HepG2 (cell line): ENCODE measurements around the gene SRI. TPM values are rescaled to one million over a fixed set of nuclear protein-coding genes. Genes with fewer than 3 reads are reported as not detected.

Experiments used
- ATAC-seq: fragments of 200-7000 bp; cut with Tn5 transposase; 3 replicates; pipeline ENCODE4 v1.9.1; 2020; ENCODE audit warnings: mild to moderate bottlenecking, moderate library complexity
- BruUV-seq: library from RNA; stranded (reverse); fragments of 400-500 nt; replicated peaks from 2 replicates; lab custom pipeline; 2021; lab: Mats Ljungman, UMichigan
- CTCF ChIA-PET: fragments of 300-600 bp; formaldehyde crosslinking; extraction: SDS; loops from one replicate; lab custom pipeline; 2021; ENCODE audit warnings: low total read pairs, inconsistent platforms, low intra/inter-chr PET ratio; lab: Yijun Ruan, JAX
- POLR2A ChIA-PET: fragments of 350-600 bp; sonication (Branson Sonifier 250); formaldehyde crosslinking; loops from one replicate; lab custom pipeline; 2020; ENCODE audit warnings: antibody characterized with exemption, inconsistent platforms; lab: Yijun Ruan, JAX
- DNase-seq: peaks from one replicate; pipeline ENCODE4 v3.0.0-alpha.2; 2015; ENCODE audit warnings: low spot score
- FAIRE-seq: peaks from 3 replicates; lab custom pipeline; 2011; peaks lifted over from hg19 to GRCh38; lab: Jason Lieb, UNC
- H2AFZ ChIP-seq: one replicate; pipeline ENCODE4 v1.6.1; 2011; ENCODE audit warnings: low read length, inconsistent platforms
- H3K27ac ChIP-seq: fragments of 300-600 bp; 3 replicates; pipeline ENCODE4 v1.8.0; 2011; ENCODE audit warnings: mixed run types, mild to moderate bottlenecking, mixed read lengths, low read length, inconsistent platforms; ENCODE audit not compliant: insufficient read depth; ENCODE audit errors: extremely low read length
- H3K27me3 ChIP-seq, 2 experiments: fragments of 200-600 bp in 1 of 2; 2 replicates in 1 of 2; 3 replicates in 1 of 2; pipeline versions ENCODE4 v1.6.0 to v1.8.0; 2011; ENCODE audit warnings: low read length in 2 of 2, mild to moderate bottlenecking in 2 of 2, moderate library complexity in 2 of 2, inconsistent platforms in 1 of 2; ENCODE audit not compliant: insufficient read depth in 2 of 2, control insufficient read depth in 1 of 2
- H3K36me3 ChIP-seq, 2 experiments: fragments of 200-600 bp in 1 of 2; replicated peaks in 1 of 2; 2 replicates in 1 of 2; 3 replicates in 1 of 2; pipeline versions ENCODE4 v1.5.1 to v1.8.0; 2011; ENCODE audit warnings: low read length in 2 of 2, inconsistent platforms in 1 of 2; ENCODE audit not compliant: insufficient read depth in 2 of 2, control insufficient read depth in 1 of 2
- H3K4me1 ChIP-seq: 2 replicates; pipeline ENCODE4 v1.5.1; 2012; ENCODE audit warnings: low read length, inconsistent platforms; ENCODE audit not compliant: insufficient read depth
- H3K4me2 ChIP-seq: 2 replicates; pipeline ENCODE4 v1.6.0; 2011; ENCODE audit warnings: low read depth, low read length, inconsistent platforms
- H3K4me3 ChIP-seq, 3 experiments: fragments of 200-600 bp in 1 of 3; sonication (generic), shearing (Covaris generic) in 1 of 3; replicated peaks in 1 of 3; 2 replicates each; pipeline ENCODE4 v1.5.1; 2011 to 2016; ENCODE audit warnings: low read length in 3 of 3, inconsistent platforms in 2 of 3, low read depth in 2 of 3, mild to moderate bottlenecking in 2 of 3, control low read depth in 1 of 3, mixed read lengths in 1 of 3; ENCODE audit not compliant: insufficient read depth in 1 of 3
- H3K79me2 ChIP-seq: one replicate; pipeline ENCODE4 v1.6.1; 2011; ENCODE audit warnings: low read length, inconsistent platforms; ENCODE audit not compliant: insufficient read depth
- H3K9ac ChIP-seq: 2 replicates; pipeline ENCODE4 v1.6.0; 2011; ENCODE audit warnings: mild to moderate bottlenecking, low read depth, low read length, inconsistent platforms; ENCODE audit not compliant: insufficient read depth
- H3K9me3 ChIP-seq: 2 replicates; pipeline ENCODE4 v1.5.1; 2012; ENCODE audit warnings: mild to moderate bottlenecking, low read length
- H4K20me1 ChIP-seq: 2 replicates; pipeline ENCODE4 v1.6.0; 2011; ENCODE audit warnings: inconsistent platforms, mild to moderate bottlenecking, low read length, moderate library complexity; ENCODE audit not compliant: insufficient read depth
- XRCC5 ChIP-seq: fragments of 200-400 bp; formaldehyde crosslinking; optimal IDR thresholded peaks from 2 replicates; pipeline ENCODE3; 2017; ENCODE audit warnings: mild to moderate bottlenecking, low read length
- ZNF557 ChIP-seq: sonication (generic); formaldehyde crosslinking; IDR thresholded peaks from 2 replicates; pipeline ENCODE4 v1.4.0; 2020; ENCODE audit warnings: missing genetic modification reagents
- WGBS: methylation state at CpG from one replicate; pipeline ENCODE4 v1.1.6; 2017; ENCODE audit warnings: low lambda C conversion rate; 5-methylcytosine and 5-hydroxymethylcytosine counted together
- in situ Hi-C: cut with HindIII; loops from 2 replicates; pipeline ENCODE4 v1.10.0; 2017; ENCODE audit warnings: low pct_unique_long_range_greater_than_20kb; ENCODE audit not compliant: extremely low pct_ligation_motif_present
- intact Hi-C: fragments of 100-400 bp; cut with micrococcal nuclease; formaldehyde crosslinking; loops from one replicate; pipeline ENCODE4 v1.10.0; 2022; ENCODE audit not compliant: unreplicated experiment
- polyA plus RNA-seq, 8 experiments: library from polyadenylated mRNA; depleted of rRNA in 3 of 8; stranded (reverse) in 7 of 8; unstranded in 1 of 8; fragments of >200 nt; fragmentation: Illumina TruSeq in 4 of 8; extraction: Trizol in 4 of 8; gene quantifications; 2 replicates each; pipeline versions ENCODE4 v1.2.1 to v1.2.3, GENCODE V29; 2011 to 2016; ENCODE audit warnings: low read depth in 4 of 8, missing spikeins in 1 of 8, mixed read lengths in 1 of 8; ENCODE audit not compliant: insufficient read depth in 1 of 8
- total RNA-seq, 5 experiments: library from RNA; depleted of rRNA; stranded (reverse); fragments of >200 nt; fragmentation: Illumina TruSeq; extraction: Trizol; gene quantifications; 2 replicates each; pipeline ENCODE4 v1.2.3, GENCODE V29; 2016; ENCODE audit warnings: low read depth in 1 of 5
- TF ChIP-seq, protein P1 (sequence below): sonication (generic); formaldehyde crosslinking; IDR thresholded peaks from 2 replicates; pipeline ENCODE4 v1.5.1; 2020; ENCODE audit warnings: mild to moderate bottlenecking, missing genetic modification reagents, moderate library complexity
- TF ChIP-seq, protein P2 (sequence below): sonication (generic); formaldehyde crosslinking; IDR thresholded peaks from 2 replicates; pipeline ENCODE4 v1.4.0; 2020; ENCODE audit warnings: mild to moderate bottlenecking, missing genetic modification reagents
- TF ChIP-seq, protein P3 (sequence below): sonication (generic); formaldehyde crosslinking; IDR thresholded peaks from 2 replicates; pipeline ENCODE4 v1.5.0; 2020; ENCODE audit warnings: mild to moderate bottlenecking, missing genetic modification reagents, borderline replicate concordance
- TF ChIP-seq, protein P4 (sequence below): sonication (generic); formaldehyde crosslinking; IDR thresholded peaks from 2 replicates; pipeline ENCODE4 v1.8.1; 2023; ENCODE audit warnings: mild to moderate bottlenecking, missing genetic modification reagents, borderline replicate concordance

The SRI gene
- total and polyA plus RNA-seq, 2 of the 13 experiments (the other 11 are each of a cell fraction or from before 2014, with no cell fraction given), result 0.33 TPM; not detected in 1

DNA sequence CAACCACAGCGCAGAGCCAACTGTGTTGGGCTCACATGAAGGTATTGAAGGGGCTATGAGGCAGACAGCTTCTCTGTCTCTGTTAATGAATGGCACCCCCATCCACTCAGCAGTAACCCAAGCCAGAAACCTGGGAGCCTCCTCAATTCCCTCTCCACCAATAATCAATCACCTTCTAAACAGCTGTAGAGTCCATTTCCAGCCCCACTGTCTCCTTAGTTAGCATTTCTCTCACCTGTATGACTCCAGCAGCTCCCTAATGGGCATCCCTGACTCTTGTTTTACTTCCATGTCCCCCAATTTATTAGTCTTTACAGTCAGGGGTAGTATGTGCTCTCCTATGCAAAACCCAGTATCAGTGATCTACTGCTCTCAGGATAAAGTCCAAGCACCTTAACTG lies 6.9 kb downstream of the SRI start:
- Histone ChIP-seq H3K27me3 (peaks cover 1 to 8% of the 10 kb centered on the region in 2 experiments; a peak in 2 of 5 replicates), H3K4me2 (no peak overlapping the region), H4K20me1 (no peaks in the 10 kb centered on the region), H3K4me3 (no peak overlapping the region), H3K79me2 (no peaks in the 10 kb centered on the region), H2AFZ (no peak overlapping the region), H3K4me1 (no peaks in the 10 kb centered on the region), H3K36me3 (no peaks in the 10 kb centered on the region), H3K27ac (no peak overlapping the region), H3K9ac (no peak overlapping the region), H3K9me3 (no peaks in the 10 kb centered on the region)
- ATAC-seq (no peak), DNase-seq (no peak), FAIRE-seq (no peak)
- ChIA-PET POLR2A (no interaction called here), CTCF (no interaction called here)
- BruUV-seq, result no TSS peak
- intact Hi-C loops, result no loop called here
- WGBS, result no CpG with 5 or more reads among the region's 1 CpG
- in situ Hi-C loops, result no loop called here
- TF ChIP-seq, protein P1, sequence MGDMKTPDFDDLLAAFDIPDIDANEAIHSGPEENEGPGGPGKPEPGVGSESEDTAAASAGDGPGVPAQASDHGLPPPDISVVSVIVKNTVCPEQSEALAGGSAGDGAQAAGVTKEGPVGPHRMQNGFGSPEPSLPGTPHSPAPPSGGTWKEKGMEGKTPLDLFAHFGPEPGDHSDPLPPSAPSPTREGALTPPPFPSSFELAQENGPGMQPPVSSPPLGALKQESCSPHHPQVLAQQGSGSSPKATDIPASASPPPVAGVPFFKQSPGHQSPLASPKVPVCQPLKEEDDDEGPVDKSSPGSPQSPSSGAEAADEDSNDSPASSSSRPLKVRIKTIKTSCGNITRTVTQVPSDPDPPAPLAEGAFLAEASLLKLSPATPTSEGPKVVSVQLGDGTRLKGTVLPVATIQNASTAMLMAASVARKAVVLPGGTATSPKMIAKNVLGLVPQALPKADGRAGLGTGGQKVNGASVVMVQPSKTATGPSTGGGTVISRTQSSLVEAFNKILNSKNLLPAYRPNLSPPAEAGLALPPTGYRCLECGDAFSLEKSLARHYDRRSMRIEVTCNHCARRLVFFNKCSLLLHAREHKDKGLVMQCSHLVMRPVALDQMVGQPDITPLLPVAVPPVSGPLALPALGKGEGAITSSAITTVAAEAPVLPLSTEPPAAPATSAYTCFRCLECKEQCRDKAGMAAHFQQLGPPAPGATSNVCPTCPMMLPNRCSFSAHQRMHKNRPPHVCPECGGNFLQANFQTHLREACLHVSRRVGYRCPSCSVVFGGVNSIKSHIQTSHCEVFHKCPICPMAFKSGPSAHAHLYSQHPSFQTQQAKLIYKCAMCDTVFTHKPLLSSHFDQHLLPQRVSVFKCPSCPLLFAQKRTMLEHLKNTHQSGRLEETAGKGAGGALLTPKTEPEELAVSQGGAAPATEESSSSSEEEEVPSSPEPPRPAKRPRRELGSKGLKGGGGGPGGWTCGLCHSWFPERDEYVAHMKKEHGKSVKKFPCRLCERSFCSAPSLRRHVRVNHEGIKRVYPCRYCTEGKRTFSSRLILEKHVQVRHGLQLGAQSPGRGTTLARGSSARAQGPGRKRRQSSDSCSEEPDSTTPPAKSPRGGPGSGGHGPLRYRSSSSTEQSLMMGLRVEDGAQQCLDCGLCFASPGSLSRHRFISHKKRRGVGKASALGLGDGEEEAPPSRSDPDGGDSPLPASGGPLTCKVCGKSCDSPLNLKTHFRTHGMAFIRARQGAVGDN (CRISPR knock-in tag), result no peak
- no peak for TF ChIP-seq ZNF557 (CRISPR knock-in tag)
- TF ChIP-seq, protein P2, sequence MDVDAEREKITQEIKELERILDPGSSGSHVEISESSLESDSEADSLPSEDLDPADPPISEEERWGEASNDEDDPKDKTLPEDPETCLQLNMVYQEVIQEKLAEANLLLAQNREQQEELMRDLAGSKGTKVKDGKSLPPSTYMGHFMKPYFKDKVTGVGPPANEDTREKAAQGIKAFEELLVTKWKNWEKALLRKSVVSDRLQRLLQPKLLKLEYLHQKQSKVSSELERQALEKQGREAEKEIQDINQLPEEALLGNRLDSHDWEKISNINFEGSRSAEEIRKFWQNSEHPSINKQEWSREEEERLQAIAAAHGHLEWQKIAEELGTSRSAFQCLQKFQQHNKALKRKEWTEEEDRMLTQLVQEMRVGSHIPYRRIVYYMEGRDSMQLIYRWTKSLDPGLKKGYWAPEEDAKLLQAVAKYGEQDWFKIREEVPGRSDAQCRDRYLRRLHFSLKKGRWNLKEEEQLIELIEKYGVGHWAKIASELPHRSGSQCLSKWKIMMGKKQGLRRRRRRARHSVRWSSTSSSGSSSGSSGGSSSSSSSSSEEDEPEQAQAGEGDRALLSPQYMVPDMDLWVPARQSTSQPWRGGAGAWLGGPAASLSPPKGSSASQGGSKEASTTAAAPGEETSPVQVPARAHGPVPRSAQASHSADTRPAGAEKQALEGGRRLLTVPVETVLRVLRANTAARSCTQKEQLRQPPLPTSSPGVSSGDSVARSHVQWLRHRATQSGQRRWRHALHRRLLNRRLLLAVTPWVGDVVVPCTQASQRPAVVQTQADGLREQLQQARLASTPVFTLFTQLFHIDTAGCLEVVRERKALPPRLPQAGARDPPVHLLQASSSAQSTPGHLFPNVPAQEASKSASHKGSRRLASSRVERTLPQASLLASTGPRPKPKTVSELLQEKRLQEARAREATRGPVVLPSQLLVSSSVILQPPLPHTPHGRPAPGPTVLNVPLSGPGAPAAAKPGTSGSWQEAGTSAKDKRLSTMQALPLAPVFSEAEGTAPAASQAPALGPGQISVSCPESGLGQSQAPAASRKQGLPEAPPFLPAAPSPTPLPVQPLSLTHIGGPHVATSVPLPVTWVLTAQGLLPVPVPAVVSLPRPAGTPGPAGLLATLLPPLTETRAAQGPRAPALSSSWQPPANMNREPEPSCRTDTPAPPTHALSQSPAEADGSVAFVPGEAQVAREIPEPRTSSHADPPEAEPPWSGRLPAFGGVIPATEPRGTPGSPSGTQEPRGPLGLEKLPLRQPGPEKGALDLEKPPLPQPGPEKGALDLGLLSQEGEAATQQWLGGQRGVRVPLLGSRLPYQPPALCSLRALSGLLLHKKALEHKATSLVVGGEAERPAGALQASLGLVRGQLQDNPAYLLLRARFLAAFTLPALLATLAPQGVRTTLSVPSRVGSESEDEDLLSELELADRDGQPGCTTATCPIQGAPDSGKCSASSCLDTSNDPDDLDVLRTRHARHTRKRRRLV (CRISPR knock-in tag), result no peak
- TF ChIP-seq, protein P3, sequence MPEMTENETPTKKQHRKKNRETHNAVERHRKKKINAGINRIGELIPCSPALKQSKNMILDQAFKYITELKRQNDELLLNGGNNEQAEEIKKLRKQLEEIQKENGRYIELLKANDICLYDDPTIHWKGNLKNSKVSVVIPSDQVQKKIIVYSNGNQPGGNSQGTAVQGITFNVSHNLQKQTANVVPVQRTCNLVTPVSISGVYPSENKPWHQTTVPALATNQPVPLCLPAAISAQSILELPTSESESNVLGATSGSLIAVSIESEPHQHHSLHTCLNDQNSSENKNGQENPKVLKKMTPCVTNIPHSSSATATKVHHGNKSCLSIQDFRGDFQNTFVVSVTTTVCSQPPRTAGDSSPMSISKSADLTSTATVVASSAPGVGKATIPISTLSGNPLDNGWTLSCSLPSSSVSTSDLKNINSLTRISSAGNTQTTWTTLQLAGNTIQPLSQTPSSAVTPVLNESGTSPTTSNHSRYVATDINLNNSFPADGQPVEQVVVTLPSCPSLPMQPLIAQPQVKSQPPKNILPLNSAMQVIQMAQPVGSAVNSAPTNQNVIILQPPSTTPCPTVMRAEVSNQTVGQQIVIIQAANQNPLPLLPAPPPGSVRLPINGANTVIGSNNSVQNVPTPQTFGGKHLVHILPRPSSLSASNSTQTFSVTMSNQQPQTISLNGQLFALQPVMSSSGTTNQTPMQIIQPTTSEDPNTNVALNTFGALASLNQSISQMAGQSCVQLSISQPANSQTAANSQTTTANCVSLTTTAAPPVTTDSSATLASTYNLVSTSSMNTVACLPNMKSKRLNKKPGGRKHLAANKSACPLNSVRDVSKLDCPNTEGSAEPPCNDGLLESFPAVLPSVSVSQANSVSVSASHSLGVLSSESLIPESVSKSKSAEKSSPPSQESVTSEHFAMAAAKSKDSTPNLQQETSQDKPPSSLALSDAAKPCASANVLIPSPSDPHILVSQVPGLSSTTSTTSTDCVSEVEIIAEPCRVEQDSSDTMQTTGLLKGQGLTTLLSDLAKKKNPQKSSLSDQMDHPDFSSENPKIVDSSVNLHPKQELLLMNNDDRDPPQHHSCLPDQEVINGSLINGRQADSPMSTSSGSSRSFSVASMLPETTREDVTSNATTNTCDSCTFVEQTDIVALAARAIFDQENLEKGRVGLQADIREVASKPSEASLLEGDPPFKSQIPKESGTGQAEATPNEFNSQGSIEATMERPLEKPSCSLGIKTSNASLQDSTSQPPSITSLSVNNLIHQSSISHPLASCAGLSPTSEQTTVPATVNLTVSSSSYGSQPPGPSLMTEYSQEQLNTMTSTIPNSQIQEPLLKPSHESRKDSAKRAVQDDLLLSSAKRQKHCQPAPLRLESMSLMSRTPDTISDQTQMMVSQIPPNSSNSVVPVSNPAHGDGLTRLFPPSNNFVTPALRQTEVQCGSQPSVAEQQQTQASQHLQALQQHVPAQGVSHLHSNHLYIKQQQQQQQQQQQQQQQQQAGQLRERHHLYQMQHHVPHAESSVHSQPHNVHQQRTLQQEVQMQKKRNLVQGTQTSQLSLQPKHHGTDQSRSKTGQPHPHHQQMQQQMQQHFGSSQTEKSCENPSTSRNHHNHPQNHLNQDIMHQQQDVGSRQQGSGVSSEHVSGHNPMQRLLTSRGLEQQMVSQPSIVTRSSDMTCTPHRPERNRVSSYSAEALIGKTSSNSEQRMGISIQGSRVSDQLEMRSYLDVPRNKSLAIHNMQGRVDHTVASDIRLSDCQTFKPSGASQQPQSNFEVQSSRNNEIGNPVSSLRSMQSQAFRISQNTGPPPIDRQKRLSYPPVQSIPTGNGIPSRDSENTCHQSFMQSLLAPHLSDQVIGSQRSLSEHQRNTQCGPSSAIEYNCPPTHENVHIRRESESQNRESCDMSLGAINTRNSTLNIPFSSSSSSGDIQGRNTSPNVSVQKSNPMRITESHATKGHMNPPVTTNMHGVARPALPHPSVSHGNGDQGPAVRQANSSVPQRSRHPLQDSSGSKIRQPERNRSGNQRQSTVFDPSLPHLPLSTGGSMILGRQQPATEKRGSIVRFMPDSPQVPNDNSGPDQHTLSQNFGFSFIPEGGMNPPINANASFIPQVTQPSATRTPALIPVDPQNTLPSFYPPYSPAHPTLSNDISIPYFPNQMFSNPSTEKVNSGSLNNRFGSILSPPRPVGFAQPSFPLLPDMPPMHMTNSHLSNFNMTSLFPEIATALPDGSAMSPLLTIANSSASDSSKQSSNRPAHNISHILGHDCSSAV, result no peak
- no peak for TF ChIP-seq XRCC5
- TF ChIP-seq, protein P4, sequence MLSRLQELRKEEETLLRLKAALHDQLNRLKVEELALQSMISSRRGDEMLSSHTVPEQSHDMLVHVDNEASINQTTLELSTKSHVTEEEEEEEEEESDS (CRISPR knock-in tag), result no peak
